OCI-LY3 (cell line): ENCODE results near the gene SNX25.

Experiments
- CTCF ChIP-seq: fragments of 200-600, 300-600 bp; sonication (generic); IDR thresholded peaks from 2 replicates; pipeline ENCODE4 v1.5.1; 2014; ENCODE audit warnings: antibody characterized with exemption, low read length, low read depth
- EZH2phosphoT487 ChIP-seq: fragments of 200-600 bp; shearing (Covaris generic); IDR thresholded peaks from 2 replicates; pipeline ENCODE4 v1.6.1; 2018; ENCODE audit warnings: antibody characterized with exemption, mixed run types, low read depth

GRCh38 chr4:185165605-185166063 is 43.8 kb upstream of the SNX25 start:
- TF ChIP-seq CTCF: no peak
- no peak for TF ChIP-seq EZH2phosphoT487
